ENCODE results near the gene NEK8.

DNA sequence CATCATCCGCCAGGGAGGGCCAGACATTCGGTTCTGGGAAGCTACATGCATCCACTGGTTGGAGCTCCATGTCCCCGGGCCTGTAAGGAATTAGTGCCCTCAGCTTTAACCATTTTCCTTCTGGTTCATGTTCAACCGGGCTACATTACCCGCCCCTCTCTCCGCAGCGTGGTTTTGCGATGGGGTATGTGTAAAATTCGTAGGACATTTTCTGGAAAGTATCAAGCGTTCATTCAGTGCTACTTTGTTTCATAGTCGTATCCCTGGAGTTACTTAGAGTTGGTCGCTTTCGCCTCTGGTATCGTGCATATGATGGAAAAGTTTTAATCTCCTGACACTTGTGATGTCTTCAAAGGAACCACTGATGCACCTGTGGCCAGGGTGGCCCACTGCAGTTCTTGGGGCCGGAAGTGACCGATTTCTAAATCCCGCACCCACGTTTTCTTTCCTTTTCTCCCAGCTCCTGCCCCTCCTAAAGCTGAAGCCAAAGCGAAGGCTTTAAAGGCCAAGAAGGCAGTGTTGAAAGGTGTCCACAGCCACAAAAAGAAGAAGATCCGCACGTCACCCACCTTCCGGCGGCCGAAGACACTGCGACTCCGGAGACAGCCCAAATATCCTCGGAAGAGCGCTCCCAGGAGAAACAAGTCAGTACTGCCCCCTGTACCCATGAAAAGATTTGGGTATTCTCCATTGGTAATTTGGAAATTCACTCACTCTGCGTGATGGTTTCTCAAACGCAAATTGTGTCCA is 8.2 kb upstream of the NEK8 start:
- TF ChIP-seq, protein P1, sequence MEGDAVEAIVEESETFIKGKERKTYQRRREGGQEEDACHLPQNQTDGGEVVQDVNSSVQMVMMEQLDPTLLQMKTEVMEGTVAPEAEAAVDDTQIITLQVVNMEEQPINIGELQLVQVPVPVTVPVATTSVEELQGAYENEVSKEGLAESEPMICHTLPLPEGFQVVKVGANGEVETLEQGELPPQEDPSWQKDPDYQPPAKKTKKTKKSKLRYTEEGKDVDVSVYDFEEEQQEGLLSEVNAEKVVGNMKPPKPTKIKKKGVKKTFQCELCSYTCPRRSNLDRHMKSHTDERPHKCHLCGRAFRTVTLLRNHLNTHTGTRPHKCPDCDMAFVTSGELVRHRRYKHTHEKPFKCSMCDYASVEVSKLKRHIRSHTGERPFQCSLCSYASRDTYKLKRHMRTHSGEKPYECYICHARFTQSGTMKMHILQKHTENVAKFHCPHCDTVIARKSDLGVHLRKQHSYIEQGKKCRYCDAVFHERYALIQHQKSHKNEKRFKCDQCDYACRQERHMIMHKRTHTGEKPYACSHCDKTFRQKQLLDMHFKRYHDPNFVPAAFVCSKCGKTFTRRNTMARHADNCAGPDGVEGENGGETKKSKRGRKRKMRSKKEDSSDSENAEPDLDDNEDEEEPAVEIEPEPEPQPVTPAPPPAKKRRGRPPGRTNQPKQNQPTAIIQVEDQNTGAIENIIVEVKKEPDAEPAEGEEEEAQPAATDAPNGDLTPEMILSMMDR (IDR thresholded peaks at IDR 0.05), result no peak
- no peak for TF ChIP-seq POLR2A (IDR thresholded peaks at IDR 0.05)

Data from body of pancreas (tissue), 4 donors.